CD4-positive, alpha-beta T cell treated with Interleukin-6 for 4 hours (primary cell): Measurements from ENCODE around the gene PCDHGA9.
"Not testable (repeated sequence)": the region's sequence is repeated elsewhere in the genome, so short reads cannot be mapped to it uniquely, and the experiment has no call there.

ENCODE experiments used
- DNase-seq: peaks from one replicate; pipeline ENCODE4 v3.0.0-alpha.2; 2020; ENCODE audit warnings: mixed read lengths

The PCDHGA9 gene

GRCh38 chr5:141384471-141385267, 17.9 kb upstream of the PCDHGA9 start:
- no peak for DNase-seq

GRCh38 chr5:141387557-141388311, 14.8 kb upstream of the PCDHGA9 start, which contains the start of gene PCDHGB4:
Gene PCDHGB4, plus strand, starts transcription at chr5:141387698. Its CDS starts 187 bp downstream, at chr5:141387885.
- peak; percentile 38 for DNase-seq

GRCh38 chr5:141388661-141389060, 13.9 kb upstream of the PCDHGA9 start:
- no peak for DNase-seq

- DNase-seq = no peak
These were observed 13.2 kb upstream of the PCDHGA9 start for GRCh38 chr5:141389153-141390042.

GRCh38 chr5:141392429-141393198, 10.0 kb upstream of the PCDHGA9 start, which contains the start of gene PCDHGA8:
Gene PCDHGA8, plus strand, starts transcription at chr5:141392633. Its CDS starts 181 bp downstream, at chr5:141392814.
- no peak for DNase-seq

GRCh38 chr5:141393267-141393666, 9.3 kb upstream of the PCDHGA9 start:
- DNase-seq = no peak

- not testable (repeated sequence) for DNase-seq
These were observed 8.0 kb upstream of the PCDHGA9 start for GRCh38 chr5:141394401-141395187.

- peak; percentile 46 for DNase-seq
These were observed 4.6 kb upstream of the PCDHGA9 start, which contains the start of gene PCDHGB5 for GRCh38 chr5:141397756-141398551. Gene PCDHGB5, plus strand, starts transcription at chr5:141397947. Its CDS starts 181 bp downstream, at chr5:141398128.

GRCh38 chr5:141398608-141399007, 4.0 kb upstream of the PCDHGA9 start:
- DNase-seq = no peak

GRCh38 chr5:141399555-141400258, 2.9 kb upstream of the PCDHGA9 start:
- no peak for DNase-seq

- no peak for DNase-seq
These were observed 809 bp downstream of the PCDHGA9 start for GRCh38 chr5:141403387-141403786.

- peak; percentile 40 for DNase-seq
These were observed 5.4 kb downstream of the PCDHGA9 start, which contains the start of gene PCDHGB6 for GRCh38 chr5:141407790-141408505. Gene PCDHGB6, plus strand, starts transcription at chr5:141408021. Its CDS starts 182 bp downstream, at chr5:141408203.

GRCh38 chr5:141409598-141410306, 7.2 kb downstream of the PCDHGA9 start:
- no peak for DNase-seq

- no peak for DNase-seq
These were observed 9.0 kb downstream of the PCDHGA9 start for GRCh38 chr5:141411575-141411974.

GRCh38 chr5:141412854-141413539, 10.4 kb downstream of the PCDHGA9 start, which contains the start of gene PCDHGA10:
Gene PCDHGA10, plus strand, starts transcription at chr5:141412987. Its CDS starts 189 bp downstream, at chr5:141413176.
- DNase-seq = peak; percentile 60

GRCh38 chr5:141413540-141414069, 11.0 kb downstream of the PCDHGA9 start:
- DNase-seq = no peak
